Smooth muscle cell (in vitro differentiated cells): Measurements from ENCODE around the gene VASH2. TPM values are rescaled to one million over a fixed set of nuclear protein-coding genes. Genes with fewer than 3 reads are reported as not detected.

Experiments used
- DNase-seq: peaks from one replicate; lab custom pipeline; 2025; ENCODE audit not compliant: unreplicated experiment; lab: John Stamatoyannopoulos, UW
- H2AFZ ChIP-seq: fragments of 200-600 bp; sonication (generic); 2 replicates; pipeline ENCODE4 v1.6.0; 2016; ENCODE audit warnings: antibody characterized with exemption, low read depth, mild to moderate bottlenecking
- H3F3A ChIP-seq: fragments of 200-600 bp; sonication (generic); 2 replicates; pipeline ENCODE4 v1.6.0; 2017; ENCODE audit warnings: antibody characterized with exemption, low read depth
- H3K27ac ChIP-seq: fragments of 200-600 bp; sonication (generic); 2 replicates; pipeline ENCODE4 v1.5.1; 2016; ENCODE audit warnings: low read depth, mild to moderate bottlenecking
- H3K27me3 ChIP-seq: fragments of 200-600 bp; sonication (generic); 2 replicates; pipeline ENCODE4 v1.6.1; 2016; ENCODE audit warnings: low read depth, mild to moderate bottlenecking
- H3K36me3 ChIP-seq: fragments of 200-600 bp; sonication (generic); 2 replicates; pipeline ENCODE4 v1.5.1; 2016; ENCODE audit warnings: low read depth
- H3K4me1 ChIP-seq: fragments of 200-600 bp; sonication (generic); 2 replicates; pipeline ENCODE4 v1.5.1; 2016; ENCODE audit warnings: low read depth
- H3K4me2 ChIP-seq: fragments of 200-600 bp; sonication (generic); 2 replicates; pipeline ENCODE4 v1.6.0; 2016; ENCODE audit warnings: mild to moderate bottlenecking
- H3K4me3 ChIP-seq: fragments of 200-600 bp; sonication (generic); 2 replicates; pipeline ENCODE4 v1.5.1; 2016; ENCODE audit warnings: mild to moderate bottlenecking
- H3K79me2 ChIP-seq: fragments of 200-600 bp; sonication (generic); 2 replicates; pipeline ENCODE4 v1.6.0; 2016; ENCODE audit warnings: low read depth, mild to moderate bottlenecking
- H3K9ac ChIP-seq: fragments of 200-600 bp; sonication (generic); 2 replicates; pipeline ENCODE4 v1.6.0; 2016; ENCODE audit warnings: low read depth
- H3K9me3 ChIP-seq: fragments of 200-600 bp; sonication (generic); replicated peaks from 2 replicates; pipeline ENCODE4 v1.5.1; 2016; ENCODE audit warnings: low read depth
- H4K20me1 ChIP-seq: fragments of 200-600 bp; sonication (generic); 2 replicates; pipeline ENCODE4 v1.6.0; 2016; ENCODE audit warnings: low read depth
- WGBS: methylation state at CpG from one replicate; pipeline ENCODE4 v1.1.7; 2016; ENCODE audit warnings: low lambda C conversion rate; 5-methylcytosine and 5-hydroxymethylcytosine counted together
- polyA plus RNA-seq: library from polyadenylated mRNA; unstranded; fragments of >200 nt; fragmentation: Nextera tagmentation; extraction: Ambion mirVana; gene quantifications from 2 replicates; pipeline ENCODE4 v1.2.1, GENCODE V29; 2016
- total RNA-seq: library from RNA; depleted of rRNA; stranded (reverse); fragments of >200 nt; gene quantifications from 2 replicates; pipeline ENCODE4 v1.2.3, GENCODE V29; 2014
- TF ChIP-seq, protein P1 (sequence below): fragments of 200-600 bp; sonication (generic); IDR thresholded peaks from 2 replicates; pipeline ENCODE4 v1.5.1; 2017; ENCODE audit warnings: borderline replicate concordance, mild to moderate bottlenecking, antibody characterized with exemption; ENCODE audit not compliant: insufficient read depth, poor library complexity, severe bottlenecking

Gene VASH2
- total and polyA plus RNA-seq, 2 experiments from 2014 or later = 6.9 to 16.0 TPM

DNA sequence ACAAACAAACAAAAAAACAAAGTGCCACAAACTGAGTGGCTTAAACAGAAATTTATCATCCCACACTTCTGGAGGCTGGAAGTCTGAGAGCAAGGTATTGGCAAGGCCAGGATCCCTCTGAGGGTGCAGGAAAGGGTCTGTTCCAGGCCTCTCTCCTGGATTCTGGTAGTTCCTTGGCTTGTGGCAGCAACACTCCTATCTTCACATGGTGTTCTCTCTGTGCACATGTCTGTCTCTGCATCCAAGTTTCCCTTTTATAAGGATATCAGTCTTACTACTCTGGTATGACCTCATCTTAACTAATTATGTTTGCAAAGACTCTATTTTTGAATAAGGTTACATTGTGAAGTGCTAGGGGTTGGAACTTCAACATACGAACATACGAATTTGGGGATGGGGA lies 5.3 kb upstream of the VASH2 start:
- no peak overlapping the region for H3K27ac ChIP-seq
- H3K9me3 ChIP-seq = peaks cover 4% of the 10 kb centered on the region
- H4K20me1 ChIP-seq = no peaks in the 10 kb centered on the region
- H3K4me1 ChIP-seq = peaks cover 3% of the 10 kb centered on the region
- H2AFZ ChIP-seq = no peak overlapping the region
- H3K79me2 ChIP-seq = no peaks in the 10 kb centered on the region
- no peak for DNase-seq
- no peak overlapping the region for H3K4me2 ChIP-seq
- no peaks in the 10 kb centered on the region for H3F3A ChIP-seq
- H3K9ac ChIP-seq = no peak overlapping the region
- H3K36me3 ChIP-seq = no peaks in the 10 kb centered on the region
- TF ChIP-seq, protein P1, sequence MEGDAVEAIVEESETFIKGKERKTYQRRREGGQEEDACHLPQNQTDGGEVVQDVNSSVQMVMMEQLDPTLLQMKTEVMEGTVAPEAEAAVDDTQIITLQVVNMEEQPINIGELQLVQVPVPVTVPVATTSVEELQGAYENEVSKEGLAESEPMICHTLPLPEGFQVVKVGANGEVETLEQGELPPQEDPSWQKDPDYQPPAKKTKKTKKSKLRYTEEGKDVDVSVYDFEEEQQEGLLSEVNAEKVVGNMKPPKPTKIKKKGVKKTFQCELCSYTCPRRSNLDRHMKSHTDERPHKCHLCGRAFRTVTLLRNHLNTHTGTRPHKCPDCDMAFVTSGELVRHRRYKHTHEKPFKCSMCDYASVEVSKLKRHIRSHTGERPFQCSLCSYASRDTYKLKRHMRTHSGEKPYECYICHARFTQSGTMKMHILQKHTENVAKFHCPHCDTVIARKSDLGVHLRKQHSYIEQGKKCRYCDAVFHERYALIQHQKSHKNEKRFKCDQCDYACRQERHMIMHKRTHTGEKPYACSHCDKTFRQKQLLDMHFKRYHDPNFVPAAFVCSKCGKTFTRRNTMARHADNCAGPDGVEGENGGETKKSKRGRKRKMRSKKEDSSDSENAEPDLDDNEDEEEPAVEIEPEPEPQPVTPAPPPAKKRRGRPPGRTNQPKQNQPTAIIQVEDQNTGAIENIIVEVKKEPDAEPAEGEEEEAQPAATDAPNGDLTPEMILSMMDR = no peak
- no peak overlapping the region for H3K4me3 ChIP-seq
- H3K27me3 ChIP-seq = no peaks in the 10 kb centered on the region
- WGBS = 91% methylated on average over 2 of the region's 2 CpGs

DNA sequence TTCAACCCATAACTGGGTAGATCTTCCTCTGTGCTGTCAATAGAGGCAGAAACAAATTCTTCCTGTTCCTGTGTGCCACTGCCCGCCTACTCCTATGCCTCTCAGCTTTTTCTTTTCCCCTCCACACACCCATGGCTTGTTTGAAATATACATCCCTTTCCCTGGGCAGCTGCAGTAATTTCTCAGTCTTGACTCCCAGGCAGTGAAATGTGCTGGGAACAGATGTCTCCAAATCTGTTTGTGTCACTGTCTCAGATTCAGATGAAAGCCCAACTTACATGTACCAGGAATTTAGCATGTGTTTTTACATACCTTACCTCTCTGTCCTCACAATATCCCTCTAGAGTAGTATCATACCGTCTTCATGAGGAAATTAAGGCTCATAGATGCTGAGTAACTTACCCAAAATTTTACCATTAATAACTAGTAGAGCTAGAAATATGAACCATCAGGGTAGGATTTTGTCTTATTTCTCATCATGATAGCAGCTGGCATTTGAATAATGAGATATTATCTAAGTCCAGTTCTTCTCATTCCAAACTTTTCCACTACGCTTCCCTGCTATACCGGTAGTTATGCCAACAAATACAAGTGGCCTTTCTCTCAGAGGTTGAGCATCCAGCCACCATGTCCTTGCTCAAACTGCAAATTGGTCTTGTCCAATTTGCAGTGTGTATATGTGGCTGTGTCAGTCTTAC lies 4.7 kb upstream of the VASH2 start:
- Histone ChIP-seq H3K27ac (no peak overlapping the region), H3K36me3 (no peaks in the 10 kb centered on the region), H3K4me3 (no peak overlapping the region), H3K9me3 (peaks cover under 1% of the 10 kb centered on the region), H3K27me3 (no peaks in the 10 kb centered on the region), H4K20me1 (no peaks in the 10 kb centered on the region), H3K4me2 (no peak overlapping the region), H2AFZ (no peak overlapping the region), H3K79me2 (no peaks in the 10 kb centered on the region), H3K4me1 (peaks cover 4% of the 10 kb centered on the region), H3F3A (no peaks in the 10 kb centered on the region), H3K9ac (no peak overlapping the region)
- no peak for DNase-seq
- WGBS = 96% methylated on average over 4 of the region's 4 CpGs
- TF ChIP-seq, protein P1 = no peak

- Histone ChIP-seq H3K36me3 (no peaks in the 10 kb centered on the region), H3K4me1 (peaks cover 4% of the 10 kb centered on the region), H3F3A (no peaks in the 10 kb centered on the region), H4K20me1 (no peaks in the 10 kb centered on the region), H3K27ac (no peak overlapping the region), H3K9ac (no peak overlapping the region), H2AFZ (no peak overlapping the region), H3K4me3 (no peak overlapping the region), H3K27me3 (no peaks in the 10 kb centered on the region), H3K9me3 (no peaks in the 10 kb centered on the region), H3K4me2 (no peak overlapping the region), H3K79me2 (no peaks in the 10 kb centered on the region)
- TF ChIP-seq, protein P1 = no peak
- no peak for DNase-seq
Observed at GRCh38 chr1:212946872-212947271, 3.5 kb upstream of the VASH2 start.

- no peaks in the 10 kb centered on the region for H3K27me3 ChIP-seq
- H3K4me3 ChIP-seq = peak overlapping the region; percentile 70
- H3F3A ChIP-seq = no peaks in the 10 kb centered on the region
- no peak overlapping the region for H3K9ac ChIP-seq
- no peak for DNase-seq
- no peaks in the 10 kb centered on the region for H3K9me3 ChIP-seq
- peak overlapping the region; percentile 99 for H3K4me2 ChIP-seq
- no peaks in the 10 kb centered on the region for H3K36me3 ChIP-seq
- WGBS = 25% methylated on average over 2 of the region's 2 CpGs
- no peaks in the 10 kb centered on the region for H4K20me1 ChIP-seq
- peak overlapping the region; percentile 82 for H2AFZ ChIP-seq
- peaks cover 4% of the 10 kb centered on the region for H3K4me1 ChIP-seq
- H3K79me2 ChIP-seq = no peaks in the 10 kb centered on the region
- TF ChIP-seq, protein P1 = no peak
- no peak overlapping the region for H3K27ac ChIP-seq
Observed at GRCh38 chr1:212949771-212950170, 570 bp upstream of the VASH2 start.
